GM06990 (cell line): ENCODE measurements around the gene NDUFB4.

Source experiments
- DNase-seq: peaks from one replicate; pipeline ENCODE4 v3.0.0-alpha.2; 2011; ENCODE audit not compliant: insufficient read length; ENCODE audit errors: extremely low read depth
- H3K27me3 ChIP-seq: replicated peaks from 2 replicates; pipeline ENCODE4 v1.6.0; 2011; ENCODE audit warnings: low read length; ENCODE audit not compliant: control insufficient read depth, insufficient read depth
- H3K36me3 ChIP-seq: 2 replicates; pipeline ENCODE4 v1.5.1; 2011; ENCODE audit warnings: low read length; ENCODE audit not compliant: control insufficient read depth, insufficient read depth
- H3K4me3 ChIP-seq: replicated peaks from 2 replicates; pipeline ENCODE4 v1.5.1; 2011; ENCODE audit warnings: low read depth, mild to moderate bottlenecking, control low read depth, low read length
- TF ChIP-seq, protein P1 (sequence below): IDR thresholded peaks from 2 replicates; pipeline ENCODE4 v1.5.1; 2011; ENCODE audit warnings: low read length, control low read depth, mild to moderate bottlenecking, inconsistent platforms; ENCODE audit not compliant: insufficient read depth, poor library complexity, severe bottlenecking

NDUFB4 gene

GRCh38 chr3:120557115-120557514, 39.0 kb upstream of the NDUFB4 start:
- no peak for DNase-seq
- Histone ChIP-seq H3K4me3 (no peak overlapping the region), H3K27me3 (no peaks in the 10 kb centered on the region), H3K36me3 (no peaks in the 10 kb centered on the region)
- TF ChIP-seq, protein P1, sequence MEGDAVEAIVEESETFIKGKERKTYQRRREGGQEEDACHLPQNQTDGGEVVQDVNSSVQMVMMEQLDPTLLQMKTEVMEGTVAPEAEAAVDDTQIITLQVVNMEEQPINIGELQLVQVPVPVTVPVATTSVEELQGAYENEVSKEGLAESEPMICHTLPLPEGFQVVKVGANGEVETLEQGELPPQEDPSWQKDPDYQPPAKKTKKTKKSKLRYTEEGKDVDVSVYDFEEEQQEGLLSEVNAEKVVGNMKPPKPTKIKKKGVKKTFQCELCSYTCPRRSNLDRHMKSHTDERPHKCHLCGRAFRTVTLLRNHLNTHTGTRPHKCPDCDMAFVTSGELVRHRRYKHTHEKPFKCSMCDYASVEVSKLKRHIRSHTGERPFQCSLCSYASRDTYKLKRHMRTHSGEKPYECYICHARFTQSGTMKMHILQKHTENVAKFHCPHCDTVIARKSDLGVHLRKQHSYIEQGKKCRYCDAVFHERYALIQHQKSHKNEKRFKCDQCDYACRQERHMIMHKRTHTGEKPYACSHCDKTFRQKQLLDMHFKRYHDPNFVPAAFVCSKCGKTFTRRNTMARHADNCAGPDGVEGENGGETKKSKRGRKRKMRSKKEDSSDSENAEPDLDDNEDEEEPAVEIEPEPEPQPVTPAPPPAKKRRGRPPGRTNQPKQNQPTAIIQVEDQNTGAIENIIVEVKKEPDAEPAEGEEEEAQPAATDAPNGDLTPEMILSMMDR = no peak

DNA sequence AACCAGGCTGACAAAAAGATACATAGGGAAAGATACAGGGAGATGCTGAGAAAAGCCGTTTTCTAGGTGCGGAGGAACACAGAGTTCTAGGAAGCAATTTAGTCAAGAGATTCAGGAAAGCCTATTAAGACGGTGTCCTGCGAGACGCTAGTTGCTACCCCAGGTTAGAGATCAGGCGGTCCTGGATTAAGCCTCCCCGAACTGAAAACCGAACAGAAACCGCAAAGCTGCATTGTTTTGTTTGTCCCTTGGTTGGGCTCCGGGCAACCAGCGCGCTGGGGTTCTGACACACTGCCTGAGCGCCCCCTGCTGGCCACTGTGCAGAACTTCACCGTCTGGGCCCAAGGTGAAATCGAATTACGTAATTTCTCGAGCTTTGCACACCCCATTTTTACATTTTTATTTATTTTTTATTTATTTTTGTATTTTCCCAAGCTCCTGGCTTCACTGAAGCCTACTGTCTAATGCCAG, 37.3 kb upstream of the NDUFB4 start:
- DNase-seq = peak; percentile 63
- Histone ChIP-seq H3K36me3 (no peaks in the 10 kb centered on the region), H3K27me3 (no peaks in the 10 kb centered on the region), H3K4me3 (peak overlapping the region; percentile 57)
- TF ChIP-seq, protein P1 = peak; percentile 94

- no peak for DNase-seq
- Histone ChIP-seq H3K27me3 (no peaks in the 10 kb centered on the region), H3K4me3 (peak overlapping the region; percentile 47), H3K36me3 (no peaks in the 10 kb centered on the region)
- TF ChIP-seq, protein P1 = no peak
These were observed 36.7 kb upstream of the NDUFB4 start for GRCh38 chr3:120559242-120560061.

DNA sequence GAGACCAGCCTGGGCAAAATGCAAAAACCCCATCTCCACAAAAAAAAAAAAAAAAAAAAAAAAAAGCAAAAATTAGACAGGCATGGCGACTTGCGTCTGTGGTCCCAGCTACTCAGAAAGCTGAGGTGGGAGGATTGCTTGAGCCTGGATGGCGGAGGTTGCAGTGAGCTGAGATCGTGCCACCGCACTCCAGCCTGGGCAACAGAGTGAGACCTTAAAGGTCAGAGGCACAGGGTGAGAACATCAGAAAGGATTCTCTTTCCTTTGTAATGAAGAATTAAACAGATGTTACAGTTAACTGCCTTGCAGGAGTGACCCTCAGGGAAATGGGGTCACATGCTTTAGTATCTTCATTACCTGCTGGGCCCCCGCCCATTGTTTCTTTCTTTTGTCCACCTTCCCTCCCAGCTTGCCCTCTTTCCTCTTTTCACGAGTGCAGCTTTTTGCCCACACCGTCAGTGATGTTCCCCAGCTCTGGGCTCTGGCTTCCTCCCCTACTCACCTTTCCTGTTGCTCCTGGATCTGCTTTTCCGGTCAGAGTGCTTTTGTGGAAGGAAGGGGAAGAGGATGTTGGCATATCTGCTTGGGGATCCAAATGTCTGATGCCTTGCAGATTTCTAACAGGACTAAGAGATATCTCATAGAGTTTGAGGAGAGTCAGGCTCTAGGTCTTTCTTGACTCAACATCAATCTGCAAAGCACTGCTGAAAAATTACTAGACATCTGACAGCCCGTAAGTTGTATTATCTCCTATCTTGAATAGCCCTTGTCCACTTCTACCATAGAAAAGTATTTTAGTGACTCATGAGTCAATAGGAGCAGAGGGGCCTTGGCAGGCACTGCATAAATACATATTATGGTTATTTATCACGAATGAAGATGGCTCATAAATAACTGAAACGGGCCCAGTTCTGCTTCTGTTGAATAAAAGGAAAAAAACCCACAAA, 35.6 kb upstream of the NDUFB4 start:
- Histone ChIP-seq H3K36me3 (no peaks in the 10 kb centered on the region), H3K27me3 (no peaks in the 10 kb centered on the region), H3K4me3 (no peak overlapping the region)
- TF ChIP-seq, protein P1 = no peak
- no peak for DNase-seq

GRCh38 chr3:120561251-120562045, 34.7 kb upstream of the NDUFB4 start:
- TF ChIP-seq, protein P1 = peak; percentile 83
- no peaks in the 10 kb centered on the region for H3K36me3 ChIP-seq
- H3K4me3 ChIP-seq = no peak overlapping the region
- H3K27me3 ChIP-seq = no peaks in the 10 kb centered on the region
- no peak for DNase-seq
